A549 (cell line): ENCODE data around the gene ARHGAP5. TPM values are rescaled to one million over a fixed set of nuclear protein-coding genes. Genes with fewer than 3 reads are reported as not detected.

ENCODE experiments used
- ATAC-seq, 2 experiments: fragments of 200-7000 bp in 1 of 2; fragments of >200 bp in 1 of 2; cut with Nextera tagmentation in 1 of 2; cut with Tn5 transposase in 1 of 2; 3 replicates each; pipeline versions ENCODE4 v1.8.0 to v1.9.1; 2018 to 2020; ENCODE audit warnings: mild to moderate bottlenecking in 1 of 2, moderate library complexity in 1 of 2
- CTCF ChIA-PET: fragments of 300-600 bp; sonication (Branson Sonifier 250); formaldehyde crosslinking; extraction: SDS; loops from one replicate; lab custom pipeline; 2021; ENCODE audit warnings: antibody characterized with exemption, inconsistent platforms; lab: Yijun Ruan, JAX
- POLR2A ChIA-PET: fragments of 350-600 bp; formaldehyde crosslinking; extraction: SDS; loops from one replicate; lab custom pipeline; 2021; ENCODE audit warnings: antibody characterized with exemption, inconsistent platforms; lab: Yijun Ruan, JAX
- DNase-seq, 2 experiments: peaks; one replicate each; pipeline versions ENCODE4 v3.0.0 to v3.0.0-alpha.2; 2011 to 2016; ENCODE audit warnings: low read depth in 1 of 2, low spot score in 1 of 2
- FAIRE-seq: peaks from 2 replicates; lab custom pipeline; 2011; peaks lifted over from hg19 to GRCh38; lab: Jason Lieb, UNC
- H3K27ac ChIP-seq, 2 experiments: fragments of >200 bp; sonication (Bioruptor Twin); formaldehyde crosslinking; 3 replicates each; pipeline ENCODE4 v1.5.1; 2016 to 2017
- H3K4me1 ChIP-seq: fragments of >200 bp; sonication (Bioruptor Twin); formaldehyde crosslinking; 3 replicates; pipeline ENCODE4 v1.6.1; 2016
- H3K4me2 ChIP-seq: fragments of >200 bp; sonication (Bioruptor Twin); formaldehyde crosslinking; 3 replicates; pipeline ENCODE4 v1.6.1; 2016
- H3K4me3 ChIP-seq: fragments of >200 bp; sonication (Bioruptor Twin); formaldehyde crosslinking; 3 replicates; pipeline ENCODE4 v1.5.1; 2016
- H3K9me3 ChIP-seq: fragments of >200 bp; sonication (Bioruptor Twin); formaldehyde crosslinking; 3 replicates; pipeline ENCODE4 v1.6.1; 2016
- BHLHE40 ChIP-seq: IDR thresholded peaks from 2 replicates; pipeline ENCODE4 v1.6.1; 2012; ENCODE audit warnings: low read depth, low read length, inconsistent platforms
- CBX2 ChIP-seq: fragments of 200-600 bp; sonication (generic); IDR thresholded peaks from 2 replicates; pipeline ENCODE4 v1.6.1; 2016; ENCODE audit warnings: low read depth, mild to moderate bottlenecking, borderline replicate concordance
- CBX8 ChIP-seq: fragments of 200-600 bp; sonication (generic); IDR thresholded peaks from 2 replicates; pipeline ENCODE4 v1.6.1; 2016
- E2F6 ChIP-seq: IDR thresholded peaks from 2 replicates; pipeline ENCODE4 v1.6.1; 2012; ENCODE audit warnings: low read depth, borderline replicate concordance
- EHF ChIP-seq: fragments of 250-450 bp; sonication (Bioruptor Pico); IDR thresholded peaks from 2 replicates; pipeline ENCODE4 v1.5.0; 2020; ENCODE audit warnings: mild to moderate bottlenecking
- HEYL ChIP-seq: fragments of 250-450 bp; sonication (Bioruptor Pico); IDR thresholded peaks from 2 replicates; pipeline ENCODE4 v1.8.0; 2021; ENCODE audit warnings: mild to moderate bottlenecking, moderate library complexity
- HMGXB4 ChIP-seq: fragments of 250-450 bp; sonication (Bioruptor Pico); IDR thresholded peaks from 2 replicates; pipeline ENCODE4 v1.5.0; 2021; ENCODE audit warnings: mild to moderate bottlenecking, moderate library complexity, borderline replicate concordance
- HOXA7 ChIP-seq: fragments of 250-450 bp; sonication (Bioruptor Pico); IDR thresholded peaks from 2 replicates; pipeline ENCODE4 v1.5.0; 2020; ENCODE audit warnings: mild to moderate bottlenecking, moderate library complexity
- HOXB13 ChIP-seq: fragments of 250-450 bp; sonication (Bioruptor Pico); IDR thresholded peaks from 2 replicates; pipeline ENCODE4 v1.5.0; 2020; ENCODE audit warnings: low read depth, mild to moderate bottlenecking, moderate library complexity
- KDM5A ChIP-seq: fragments of 200-600 bp; sonication (generic); IDR thresholded peaks from 2 replicates; pipeline ENCODE4 v1.6.1; 2016; ENCODE audit warnings: antibody characterized with exemption, mild to moderate bottlenecking
- MAX ChIP-seq: IDR thresholded peaks from 2 replicates; pipeline ENCODE4 v1.6.1; 2012
- MYC ChIP-seq: IDR thresholded peaks from 2 replicates; pipeline ENCODE4 v1.6.1; 2012; ENCODE audit warnings: mild to moderate bottlenecking, inconsistent platforms, low read length, improper control_type of control experiment, borderline replicate concordance
- NFE2L2 ChIP-seq: fragments of 150-350 bp; conservative IDR thresholded peaks from 2 replicates; pipeline ENCODE4 v1.6.1; 2014; ENCODE audit warnings: low read length
- PHF8 ChIP-seq: fragments of 200-600 bp; sonication (generic); IDR thresholded peaks from 2 replicates; pipeline ENCODE4 v1.6.1; 2016; ENCODE audit warnings: low read depth, mild to moderate bottlenecking, antibody characterized with exemption, moderate library complexity, borderline replicate concordance
- POLR2A ChIP-seq: IDR thresholded peaks from 2 replicates; pipeline ENCODE4 v1.6.1; 2012; ENCODE audit warnings: mild to moderate bottlenecking, low read length
- POLR2AphosphoS2 ChIP-seq: conservative IDR thresholded peaks from 2 replicates; pipeline ENCODE4 v1.6.1; 2012; ENCODE audit warnings: low read length, improper control_type of control experiment, inconsistent platforms
- RCOR1 ChIP-seq: fragments of 150-350 bp; IDR thresholded peaks from 2 replicates; pipeline ENCODE4 v1.6.1; 2014; ENCODE audit warnings: antibody characterized with exemption, low read length, low read depth
- REST ChIP-seq: fragments of 200-600 bp; sonication (generic); IDR thresholded peaks from 2 replicates; pipeline ENCODE4 v1.6.1; 2016; ENCODE audit warnings: antibody characterized with exemption, mild to moderate bottlenecking, moderate library complexity
- SMC3 ChIP-seq: fragments of >200 bp; sonication (Bioruptor Twin); formaldehyde crosslinking; IDR thresholded peaks from 3 replicates; pipeline ENCODE4 v1.6.1; 2018; ENCODE audit warnings: inconsistent platforms
- TFCP2L1 ChIP-seq: fragments of 250-450 bp; sonication (Bioruptor Pico); IDR thresholded peaks from 2 replicates; pipeline ENCODE4 v1.5.0; 2021; ENCODE audit warnings: mild to moderate bottlenecking
- TP53 ChIP-seq: fragments of 250-450 bp; sonication (Bioruptor Pico); IDR thresholded peaks from 2 replicates; pipeline ENCODE4 v1.5.0; 2021; ENCODE audit warnings: mild to moderate bottlenecking, moderate library complexity
- ZNF302 ChIP-seq: fragments of 250-450 bp; sonication (Bioruptor Pico); IDR thresholded peaks from 2 replicates; pipeline ENCODE4 v1.9.0; 2021; ENCODE audit warnings: inconsistent platforms, mild to moderate bottlenecking, moderate library complexity
- ZSCAN20 ChIP-seq: fragments of 250-450 bp; sonication (Bioruptor Pico); IDR thresholded peaks from 2 replicates; pipeline ENCODE4 v1.8.0; 2022; ENCODE audit warnings: mild to moderate bottlenecking, moderate library complexity
- WGBS: methylation state at CpG from one replicate; pipeline ENCODE4 v1.1.6; 2017; ENCODE audit errors: missing lambda C conversion rate; 5-methylcytosine and 5-hydroxymethylcytosine counted together
- polyA plus RNA-seq, 4 experiments: library from polyadenylated mRNA; depleted of rRNA in 3 of 4; stranded (reverse); fragments of >200 nt; fragmentation: RNase III in 1 of 4; extraction: RNeasy Plus Mini Kit Qiagen cat#74134 plus additional on column Dnase treatment in 1 of 4; gene quantifications; 2 replicates in 3 of 4; 3 replicates in 1 of 4; pipeline ENCODE4 v1.2.3, GENCODE V29; 2011 to 2017
- TF ChIP-seq, protein P1 (sequence below): IDR thresholded peaks from 2 replicates; pipeline ENCODE4 v1.6.1; 2012
- TF ChIP-seq, protein P2 (sequence below): fragments of >200 bp; sonication (Bioruptor Twin); formaldehyde crosslinking; IDR thresholded peaks from 3 replicates; pipeline ENCODE4 v1.6.1; 2016
- TF ChIP-seq, protein P3 (sequence below): fragments of 450-650 bp; IDR thresholded peaks from 2 replicates; pipeline ENCODE4 v1.6.1; 2014; ENCODE audit warnings: antibody characterized with exemption

Gene ARHGAP5
- polyA plus RNA-seq, 2 of the 4 experiments (the other 2 are of a cell fraction) = 33.6 to 66.1 TPM

DNA sequence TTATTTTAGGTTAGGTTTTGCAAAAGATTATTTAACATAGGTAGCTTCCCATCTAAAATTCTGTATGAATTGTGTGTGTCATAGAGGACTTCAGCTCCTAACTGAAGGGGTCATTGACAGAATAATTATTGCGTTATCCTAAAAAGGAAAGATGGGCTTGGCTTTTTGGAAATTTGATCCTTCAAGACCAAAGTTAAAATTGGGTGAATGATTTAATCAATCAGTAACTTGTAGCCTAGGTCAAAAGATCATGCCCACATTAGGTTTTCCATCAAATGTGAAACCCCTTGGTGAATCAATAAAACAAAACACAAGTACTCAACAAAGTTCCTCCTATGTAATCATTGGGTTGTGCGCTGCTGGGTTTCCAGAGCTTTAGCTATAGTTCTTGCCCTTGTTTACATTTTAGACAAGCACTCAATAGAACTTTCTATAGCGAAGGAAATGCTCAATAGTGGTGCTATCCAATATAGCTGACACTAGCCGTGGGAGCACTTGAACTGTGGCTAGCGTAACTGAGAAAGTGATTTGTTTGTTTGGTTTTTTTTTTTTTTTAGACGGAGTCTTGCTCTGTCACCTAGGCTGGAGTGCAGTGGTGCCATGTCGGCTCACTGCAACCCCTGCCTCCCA is 37.6 kb upstream of the ARHGAP5 start:
- FAIRE-seq (no peak), ATAC-seq (no peak), DNase-seq (no peak)
- Histone ChIP-seq H3K4me2 (peak overlapping the region; percentile 35; the same call in 1 of the 3 replicates), H3K9me3 (no peaks in the 10 kb centered on the region), H3K4me3 (no peak overlapping the region), H3K4me1 (peaks cover 25% of the 10 kb centered on the region; the same call in 2 of the 3 replicates), H3K27ac (no peak overlapping the region)
- 87% methylated on average over 7 of the region's 7 CpGs for WGBS
- TF ChIP-seq E2F6 = no peak
- no peak for TF ChIP-seq ZNF302
- TF ChIP-seq MYC = no peak
- no peak for TF ChIP-seq RCOR1
- no peak for TF ChIP-seq POLR2AphosphoS2
- no peak for TF ChIP-seq HOXA7
- no peak for TF ChIP-seq HEYL
- no peak for TF ChIP-seq KDM5A
- TF ChIP-seq TFCP2L1 (CRISPR knock-in tag) = no peak
- TF ChIP-seq, protein P1, sequence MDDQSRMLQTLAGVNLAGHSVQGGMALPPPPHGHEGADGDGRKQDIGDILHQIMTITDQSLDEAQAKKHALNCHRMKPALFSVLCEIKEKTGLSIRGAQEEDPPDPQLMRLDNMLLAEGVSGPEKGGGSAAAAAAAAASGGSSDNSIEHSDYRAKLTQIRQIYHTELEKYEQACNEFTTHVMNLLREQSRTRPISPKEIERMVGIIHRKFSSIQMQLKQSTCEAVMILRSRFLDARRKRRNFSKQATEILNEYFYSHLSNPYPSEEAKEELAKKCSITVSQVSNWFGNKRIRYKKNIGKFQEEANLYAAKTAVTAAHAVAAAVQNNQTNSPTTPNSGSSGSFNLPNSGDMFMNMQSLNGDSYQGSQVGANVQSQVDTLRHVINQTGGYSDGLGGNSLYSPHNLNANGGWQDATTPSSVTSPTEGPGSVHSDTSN = no peak
- no peak for TF ChIP-seq NFE2L2
- no peak for TF ChIP-seq MAX
- no peak for TF ChIP-seq BHLHE40
- TF ChIP-seq CBX8 = no peak
- no peak for TF ChIP-seq CBX2
- TF ChIP-seq HMGXB4 (CRISPR knock-in tag) = no peak
- no peak for TF ChIP-seq TP53 (CRISPR knock-in tag)
- no peak for TF ChIP-seq POLR2A
- CTCF ChIA-PET = interaction anchor here (1.3 kb wide), 1 partner anchor 20 kb away, joined by 3 read pairs; no protein-coding TSS in a partner anchor
- POLR2A ChIA-PET = interaction anchor here (1.8 kb wide), 1 partner anchor 37 kb away, joined by 10 read pairs; the partner anchor contains the start of gene ARHGAP5

- Histone ChIP-seq H3K27ac (peak overlapping the region in 1 of 2 experiments; percentile 5; a peak in 1 of 6 replicates), H3K4me2 (peak overlapping the region; percentile 53), H3K9me3 (no peaks in the 10 kb centered on the region), H3K4me3 (no peak overlapping the region), H3K4me1 (peaks cover 25% of the 10 kb centered on the region; the same call in 2 of the 3 replicates)
- POLR2A ChIA-PET = no interaction called here
- DNase-seq = no peak
- no peak for ATAC-seq
- 55% methylated on average over 4 of the region's 4 CpGs for WGBS
- CTCF ChIA-PET = interaction anchor here (1.1 kb wide), 1 partner anchor 15 kb away, joined by 3 read pairs; no protein-coding TSS in a partner anchor
- no peak for FAIRE-seq
- TF ChIP-seq POLR2A (no peak), PHF8 (no peak), EHF (CRISPR knock-in tag) (no peak), REST (no peak), NFE2L2 (no peak), ZNF302 (no peak), HOXB13 (CRISPR knock-in tag) (no peak), ZSCAN20 (CRISPR knock-in tag) (no peak), CBX8 (no peak), SMC3 (no peak), E2F6 (no peak)
- TF ChIP-seq, protein P2, sequence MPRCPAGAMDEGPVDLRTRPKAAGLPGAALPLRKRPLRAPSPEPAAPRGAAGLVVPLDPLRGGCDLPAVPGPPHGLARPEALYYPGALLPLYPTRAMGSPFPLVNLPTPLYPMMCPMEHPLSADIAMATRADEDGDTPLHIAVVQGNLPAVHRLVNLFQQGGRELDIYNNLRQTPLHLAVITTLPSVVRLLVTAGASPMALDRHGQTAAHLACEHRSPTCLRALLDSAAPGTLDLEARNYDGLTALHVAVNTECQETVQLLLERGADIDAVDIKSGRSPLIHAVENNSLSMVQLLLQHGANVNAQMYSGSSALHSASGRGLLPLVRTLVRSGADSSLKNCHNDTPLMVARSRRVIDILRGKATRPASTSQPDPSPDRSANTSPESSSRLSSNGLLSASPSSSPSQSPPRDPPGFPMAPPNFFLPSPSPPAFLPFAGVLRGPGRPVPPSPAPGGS = no peak
- TF ChIP-seq, protein P3, sequence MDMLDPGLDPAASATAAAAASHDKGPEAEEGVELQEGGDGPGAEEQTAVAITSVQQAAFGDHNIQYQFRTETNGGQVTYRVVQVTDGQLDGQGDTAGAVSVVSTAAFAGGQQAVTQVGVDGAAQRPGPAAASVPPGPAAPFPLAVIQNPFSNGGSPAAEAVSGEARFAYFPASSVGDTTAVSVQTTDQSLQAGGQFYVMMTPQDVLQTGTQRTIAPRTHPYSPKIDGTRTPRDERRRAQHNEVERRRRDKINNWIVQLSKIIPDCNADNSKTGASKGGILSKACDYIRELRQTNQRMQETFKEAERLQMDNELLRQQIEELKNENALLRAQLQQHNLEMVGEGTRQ = no peak
Observed at GRCh38 chr14:32043624-32044023, 33.5 kb upstream of the ARHGAP5 start.
